ENCODE measurements around the gene ASNSD1.
"Not testable (repeated sequence)": the region's sequence is repeated elsewhere in the genome, so short reads cannot be mapped to it uniquely, and the experiment has no call there.

Gene ASNSD1

DNA sequence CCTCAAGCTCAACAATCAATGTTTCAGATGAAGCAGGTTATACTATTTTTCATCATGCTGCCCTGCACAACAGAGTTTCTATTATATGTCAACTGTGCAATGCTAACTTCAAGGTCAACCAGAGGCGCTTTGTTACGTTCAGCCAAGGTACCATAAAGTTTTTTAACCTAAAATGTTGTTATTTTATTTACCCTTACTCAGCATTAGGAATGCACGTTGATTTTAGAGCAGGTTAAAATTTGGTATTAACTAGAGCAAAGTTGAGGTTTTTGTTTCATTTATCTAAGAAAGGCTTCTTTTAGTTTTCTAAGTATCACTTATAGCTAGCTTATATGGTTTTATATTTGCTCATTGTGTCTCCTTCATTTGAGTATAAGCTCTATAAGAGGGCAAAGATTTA lies 35.0 kb downstream of the ASNSD1 start:
- no peak for DNase-seq

DNA sequence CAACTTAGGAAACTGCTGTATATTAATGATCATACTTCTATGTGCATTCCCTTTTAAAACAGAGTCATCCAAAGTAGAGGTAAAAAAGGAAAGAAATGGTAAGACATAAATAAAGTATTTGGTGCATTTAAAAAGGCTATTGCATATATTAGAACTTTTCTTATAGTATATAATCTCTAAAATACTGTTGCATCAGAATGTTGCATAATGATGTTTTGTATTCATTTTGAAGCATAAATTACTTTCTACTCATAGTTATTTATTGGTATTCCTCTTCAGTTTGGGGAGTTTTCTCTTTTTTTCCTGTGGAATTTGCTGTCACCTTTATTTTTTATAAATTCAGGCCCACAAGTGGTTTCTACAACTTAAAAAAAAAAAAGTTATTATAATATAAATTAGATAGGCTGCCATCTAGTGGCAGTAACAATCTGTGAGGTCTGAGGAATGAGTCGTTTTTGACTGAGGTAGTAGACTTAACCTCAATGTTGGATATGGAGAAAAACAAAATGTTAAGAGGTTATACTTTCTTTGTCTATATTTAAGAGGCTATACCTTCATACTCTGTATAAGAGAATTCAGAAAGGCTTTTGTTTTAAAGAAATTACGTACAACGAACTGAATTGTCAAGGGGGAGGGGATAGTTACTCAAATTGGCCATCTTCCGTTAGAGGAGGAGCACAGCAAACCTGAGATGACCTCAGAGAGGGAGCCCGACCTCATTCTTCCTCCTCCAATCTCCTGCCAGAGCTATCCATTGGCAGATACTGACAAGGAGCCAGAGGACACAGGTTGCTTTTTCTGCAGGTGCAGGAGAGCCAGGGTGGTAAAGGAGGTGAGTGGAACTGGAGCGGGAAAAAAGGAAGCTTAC lies 37.0 kb downstream of the ASNSD1 start:
- peak; percentile 85 for DNase-seq

DNA sequence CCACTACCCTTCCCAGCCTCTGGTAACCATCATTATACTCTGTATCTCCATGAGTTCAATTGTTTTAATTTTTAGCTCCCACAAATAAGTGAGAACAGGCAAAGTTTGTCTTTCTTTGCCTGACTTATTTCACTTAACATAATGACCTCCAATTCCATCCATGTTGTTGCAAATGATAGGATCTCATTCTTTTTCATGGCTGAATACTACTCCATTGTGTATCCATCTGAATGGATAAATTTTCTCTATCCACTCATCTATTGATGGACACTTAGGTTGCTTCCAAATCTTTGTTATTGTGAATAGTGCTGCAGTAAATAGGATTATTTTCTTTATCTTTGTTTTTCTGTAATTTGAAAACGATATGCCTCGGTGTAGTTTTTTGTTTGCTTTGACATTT lies 39.4 kb downstream of the ASNSD1 start:
- DNase-seq, result no peak

DNA sequence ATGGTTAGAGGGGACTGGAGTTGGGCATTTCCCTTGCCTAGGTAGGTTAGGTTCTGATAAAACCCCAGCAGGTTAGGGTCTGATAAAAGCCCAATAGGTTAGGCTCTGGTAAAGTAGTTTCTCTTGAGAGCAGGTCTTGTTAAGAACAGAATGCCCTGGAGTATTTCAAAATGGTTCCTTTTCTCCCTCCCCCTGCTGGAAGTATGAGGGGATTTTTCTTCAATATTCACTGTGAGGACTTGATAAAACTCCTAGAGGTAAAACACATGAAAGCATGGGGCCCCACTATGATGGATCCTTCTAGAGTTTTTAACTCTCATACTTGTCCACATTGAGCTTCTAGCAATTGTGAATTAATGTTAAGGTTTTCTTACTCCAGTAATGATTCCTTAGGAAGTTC lies 40.8 kb downstream of the ASNSD1 start:
- DNase-seq, result peak; percentile 14

DNA sequence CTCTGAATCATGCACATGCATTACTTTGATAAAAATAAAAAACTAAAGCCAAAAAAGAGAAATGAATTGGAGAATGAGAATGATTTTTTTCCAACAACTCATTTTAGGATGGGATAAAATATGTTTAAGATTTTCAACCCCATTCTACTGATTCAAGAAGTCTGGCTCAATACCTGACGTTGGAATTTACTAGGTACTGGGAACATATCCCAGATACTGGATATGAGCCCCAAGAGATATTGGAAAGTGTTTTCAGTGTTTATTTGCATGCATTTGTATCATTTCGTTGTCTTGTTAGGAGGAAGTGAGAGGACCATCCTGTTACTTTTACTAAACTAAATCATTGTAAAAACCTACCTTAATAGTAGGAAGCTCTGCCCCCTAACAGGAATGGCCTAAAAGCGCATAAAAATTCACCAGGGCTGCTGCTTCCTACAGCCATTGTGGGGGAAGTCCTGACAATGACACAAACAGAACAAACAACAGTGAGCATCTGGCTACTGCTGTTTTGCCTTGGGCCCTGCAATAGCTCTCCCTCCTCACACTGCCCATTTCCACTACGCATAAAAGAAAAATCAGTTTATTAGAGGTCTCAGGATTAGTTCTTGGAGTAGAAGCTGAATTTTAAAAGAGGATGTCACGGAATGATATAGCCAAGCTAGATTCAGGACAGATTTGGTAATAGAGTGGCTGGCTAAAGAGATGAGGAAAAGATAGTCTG lies 48.4 kb downstream of the ASNSD1 start:
- DNase-seq, result no peak

DNA sequence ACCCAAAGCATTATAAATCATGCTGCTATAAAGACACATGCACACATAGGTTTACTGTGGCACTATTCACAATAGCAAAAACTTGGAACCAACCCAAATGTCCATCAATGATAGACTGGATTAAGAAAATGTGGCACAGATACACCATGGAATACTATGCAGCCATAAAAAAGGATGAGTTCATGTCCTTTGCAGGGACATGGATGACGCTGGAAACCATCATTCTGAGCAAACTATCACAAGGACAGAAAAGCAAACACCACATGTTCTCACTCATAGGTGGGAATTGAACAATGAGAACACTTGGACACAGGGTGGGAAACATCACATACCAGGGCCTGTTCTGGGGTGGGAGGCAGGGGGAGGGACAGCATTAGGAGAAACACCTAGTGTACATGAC lies 56.3 kb downstream of the ASNSD1 start:
- not testable (repeated sequence) for DNase-seq

DNA sequence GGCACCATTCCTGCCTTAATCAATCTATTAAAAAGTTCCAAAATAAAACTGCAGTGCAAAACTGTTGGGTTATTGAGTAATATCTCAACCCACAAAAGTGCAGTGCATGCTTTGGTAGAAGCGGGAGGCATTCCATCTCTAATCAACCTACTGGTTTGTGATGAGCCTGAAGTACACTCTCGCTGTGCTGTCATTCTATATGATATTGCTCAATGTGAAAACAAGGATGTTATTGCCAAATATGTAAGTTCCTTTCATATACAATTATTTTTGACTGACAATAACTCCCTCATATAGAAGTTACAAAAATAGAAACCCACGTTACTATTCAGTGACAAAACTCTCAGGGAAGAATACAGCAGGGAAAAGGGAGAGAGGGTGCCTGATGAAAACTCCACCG lies 58.3 kb downstream of the ASNSD1 start:
- no peak for DNase-seq

Measured in OCI-M1 (cell line).